WTC11 (cell line): Measurements from ENCODE around the gene RNF183. TPM values are rescaled to one million over a fixed set of nuclear protein-coding genes. Genes with fewer than 3 reads are reported as not detected.

Source experiments
- ATAC-seq: fragments of 200-7000 bp; cut with Tn5 transposase; 2 replicates; pipeline ENCODE4 v1.10.0; 2021; ENCODE audit warnings: mild to moderate bottlenecking, moderate library complexity
- CTCF ChIA-PET: fragments of 300-600 bp; sonication (Branson Sonifier 250); formaldehyde crosslinking; loops from one replicate; lab custom pipeline; 2021; ENCODE audit warnings: antibody characterized with exemption; lab: Charles Lee
- POLR2A ChIA-PET: fragments of 350-600 bp; sonication (Branson Sonifier 250); formaldehyde crosslinking; loops from one replicate; lab custom pipeline; 2021; ENCODE audit warnings: antibody characterized with exemption; lab: Charles Lee
- DNase-seq: peaks from one replicate; pipeline ENCODE4 v3.0.0; 2021; ENCODE audit warnings: low spot score
- H3K27ac Mint-ChIP-seq: 2 replicates; pipeline ENCODE4 v1.8.0; 2021; ENCODE audit warnings: mixed read lengths
- H3K27me3 Mint-ChIP-seq: 2 replicates; pipeline ENCODE4 v1.8.0; 2021; ENCODE audit warnings: low read depth, mild to moderate bottlenecking, moderate library complexity, mixed read lengths
- H3K36me3 Mint-ChIP-seq: 2 replicates; pipeline ENCODE4 v1.8.0; 2021; ENCODE audit warnings: mixed read lengths
- H3K4me1 Mint-ChIP-seq: 2 replicates; pipeline ENCODE4 v1.8.0; 2022; ENCODE audit warnings: mixed read lengths
- H3K4me3 Mint-ChIP-seq: 2 replicates; pipeline ENCODE4 v1.8.0; 2021; ENCODE audit warnings: mild to moderate bottlenecking, moderate library complexity, mixed read lengths
- H3K9me3 Mint-ChIP-seq: 2 replicates; pipeline ENCODE4 v1.8.0; 2021; ENCODE audit warnings: mixed read lengths
- ETV6 ChIP-seq: sonication (generic); formaldehyde crosslinking; IDR thresholded peaks from 2 replicates; pipeline ENCODE4 v1.8.1; 2022; ENCODE audit warnings: mild to moderate bottlenecking, missing genetic modification reagents
- FOXP1 ChIP-seq: sonication (generic); formaldehyde crosslinking; IDR thresholded peaks from 2 replicates; pipeline ENCODE4 v1.8.0; 2022; ENCODE audit warnings: missing genetic modification reagents, mild to moderate bottlenecking, moderate library complexity, borderline replicate concordance
- GTF2I ChIP-seq: fragments of 250-450 bp; sonication (Bioruptor Pico); conservative IDR thresholded peaks from 2 replicates; pipeline ENCODE4 v1.4.0; 2021; ENCODE audit warnings: mild to moderate bottlenecking
- IRF2 ChIP-seq: sonication (generic); formaldehyde crosslinking; IDR thresholded peaks from 2 replicates; pipeline ENCODE4 v1.8.0; 2022; ENCODE audit warnings: low read depth, missing genetic modification reagents, borderline replicate concordance
- JAZF1 ChIP-seq: fragments of 250-450 bp; sonication (Bioruptor Pico); IDR thresholded peaks from 2 replicates; pipeline ENCODE4 v1.9.0; 2021; ENCODE audit warnings: moderate library complexity, mild to moderate bottlenecking, inconsistent platforms
- NFATC4 ChIP-seq: fragments of 250-450 bp; sonication (Bioruptor Pico); IDR thresholded peaks from 2 replicates; pipeline ENCODE4 v1.9.0; 2021; ENCODE audit warnings: mild to moderate bottlenecking
- SP1 ChIP-seq: sonication (generic); formaldehyde crosslinking; conservative IDR thresholded peaks from 2 replicates; pipeline ENCODE4 v1.8.1; 2022; ENCODE audit warnings: missing genetic modification reagents
- ZNF423 ChIP-seq: fragments of 250-450 bp; sonication (Bioruptor Pico); IDR thresholded peaks from 2 replicates; pipeline ENCODE4 v2.1.2; 2022; ENCODE audit warnings: mild to moderate bottlenecking, moderate library complexity
- total RNA-seq: library from RNA; stranded (reverse); gene quantifications from 3 replicates; pipeline ENCODE4 v1.2.3, GENCODE V29; 2021
- TF ChIP-seq, protein P1 (sequence below): sonication (generic); formaldehyde crosslinking; IDR thresholded peaks from 2 replicates; pipeline ENCODE4 v1.8.1; 2022; ENCODE audit warnings: mild to moderate bottlenecking, moderate library complexity, missing genetic modification reagents
- TF ChIP-seq, protein P2 (sequence below): sonication (generic); formaldehyde crosslinking; IDR thresholded peaks from 2 replicates; pipeline ENCODE4 v1.8.1; 2023; ENCODE audit warnings: mild to moderate bottlenecking, missing genetic modification reagents, borderline replicate concordance
- TF ChIP-seq, protein P3 (sequence below): fragments of 250-450 bp; sonication (Bioruptor Pico); IDR thresholded peaks from 2 replicates; pipeline ENCODE4 v1.9.0; 2021; ENCODE audit warnings: mild to moderate bottlenecking
- TF ChIP-seq, protein P4 (sequence below): sonication (generic); formaldehyde crosslinking; IDR thresholded peaks from 2 replicates; pipeline ENCODE4 v1.8.1; 2023; ENCODE audit warnings: mild to moderate bottlenecking, missing genetic modification reagents
- TF ChIP-seq, protein P5 (sequence below): fragments of 250-450 bp; sonication (Bioruptor Pico); IDR thresholded peaks from 2 replicates; pipeline ENCODE4 v1.9.0; 2021; ENCODE audit warnings: mild to moderate bottlenecking, borderline replicate concordance

RNF183 gene
- total RNA-seq, 1 experiment from 2014 or later, result 0.17 TPM

DNA sequence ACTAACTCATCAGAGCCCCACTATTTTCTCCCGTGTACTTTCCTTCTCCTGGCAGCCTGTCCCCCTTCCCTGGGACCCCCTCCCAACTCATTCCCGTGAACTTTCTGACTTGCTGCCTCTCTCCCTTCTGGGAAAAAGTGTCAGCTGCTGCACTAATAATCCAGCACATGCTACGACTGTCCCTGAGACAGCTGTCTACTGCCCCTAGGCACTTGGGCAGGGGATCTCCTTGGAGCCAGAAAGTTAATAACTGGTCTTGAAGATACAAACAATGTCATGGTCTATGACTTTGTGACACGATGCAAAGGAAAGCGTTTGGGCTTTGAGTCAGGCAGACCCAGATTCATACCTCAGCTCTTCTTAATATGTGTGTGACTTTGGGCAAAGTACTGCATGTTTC, 10.1 kb upstream of the RNF183 start:
- Mint-ChIP-seq H3K4me1 (no peaks in the 10 kb centered on the region), H3K36me3 (no peaks in the 10 kb centered on the region), H3K9me3 (no peaks in the 10 kb centered on the region), H3K27ac (no peak overlapping the region), H3K4me3 (no peak overlapping the region), H3K27me3 (no peaks in the 10 kb centered on the region; the same call in 1 of the 2 replicates)
- POLR2A ChIA-PET, result no interaction called here
- TF ChIP-seq, protein P1, sequence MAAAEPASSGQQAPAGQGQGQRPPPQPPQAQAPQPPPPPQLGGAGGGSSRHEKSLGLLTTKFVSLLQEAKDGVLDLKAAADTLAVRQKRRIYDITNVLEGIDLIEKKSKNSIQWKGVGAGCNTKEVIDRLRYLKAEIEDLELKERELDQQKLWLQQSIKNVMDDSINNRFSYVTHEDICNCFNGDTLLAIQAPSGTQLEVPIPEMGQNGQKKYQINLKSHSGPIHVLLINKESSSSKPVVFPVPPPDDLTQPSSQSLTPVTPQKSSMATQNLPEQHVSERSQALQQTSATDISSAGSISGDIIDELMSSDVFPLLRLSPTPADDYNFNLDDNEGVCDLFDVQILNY (CRISPR knock-in tag), result no peak
- TF ChIP-seq ZNF423 (CRISPR knock-in tag) (no peak), SP1 (no peak), ETV6 (CRISPR knock-in tag) (no peak), FOXP1 (CRISPR knock-in tag) (no peak)
- TF ChIP-seq, protein P2, sequence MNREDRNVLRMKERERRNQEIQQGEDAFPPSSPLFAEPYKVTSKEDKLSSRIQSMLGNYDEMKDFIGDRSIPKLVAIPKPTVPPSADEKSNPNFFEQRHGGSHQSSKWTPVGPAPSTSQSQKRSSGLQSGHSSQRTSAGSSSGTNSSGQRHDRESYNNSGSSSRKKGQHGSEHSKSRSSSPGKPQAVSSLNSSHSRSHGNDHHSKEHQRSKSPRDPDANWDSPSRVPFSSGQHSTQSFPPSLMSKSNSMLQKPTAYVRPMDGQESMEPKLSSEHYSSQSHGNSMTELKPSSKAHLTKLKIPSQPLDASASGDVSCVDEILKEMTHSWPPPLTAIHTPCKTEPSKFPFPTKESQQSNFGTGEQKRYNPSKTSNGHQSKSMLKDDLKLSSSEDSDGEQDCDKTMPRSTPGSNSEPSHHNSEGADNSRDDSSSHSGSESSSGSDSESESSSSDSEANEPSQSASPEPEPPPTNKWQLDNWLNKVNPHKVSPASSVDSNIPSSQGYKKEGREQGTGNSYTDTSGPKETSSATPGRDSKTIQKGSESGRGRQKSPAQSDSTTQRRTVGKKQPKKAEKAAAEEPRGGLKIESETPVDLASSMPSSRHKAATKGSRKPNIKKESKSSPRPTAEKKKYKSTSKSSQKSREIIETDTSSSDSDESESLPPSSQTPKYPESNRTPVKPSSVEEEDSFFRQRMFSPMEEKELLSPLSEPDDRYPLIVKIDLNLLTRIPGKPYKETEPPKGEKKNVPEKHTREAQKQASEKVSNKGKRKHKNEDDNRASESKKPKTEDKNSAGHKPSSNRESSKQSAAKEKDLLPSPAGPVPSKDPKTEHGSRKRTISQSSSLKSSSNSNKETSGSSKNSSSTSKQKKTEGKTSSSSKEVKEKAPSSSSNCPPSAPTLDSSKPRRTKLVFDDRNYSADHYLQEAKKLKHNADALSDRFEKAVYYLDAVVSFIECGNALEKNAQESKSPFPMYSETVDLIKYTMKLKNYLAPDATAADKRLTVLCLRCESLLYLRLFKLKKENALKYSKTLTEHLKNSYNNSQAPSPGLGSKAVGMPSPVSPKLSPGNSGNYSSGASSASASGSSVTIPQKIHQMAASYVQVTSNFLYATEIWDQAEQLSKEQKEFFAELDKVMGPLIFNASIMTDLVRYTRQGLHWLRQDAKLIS (CRISPR knock-in tag), result no peak
- TF ChIP-seq, protein P3, sequence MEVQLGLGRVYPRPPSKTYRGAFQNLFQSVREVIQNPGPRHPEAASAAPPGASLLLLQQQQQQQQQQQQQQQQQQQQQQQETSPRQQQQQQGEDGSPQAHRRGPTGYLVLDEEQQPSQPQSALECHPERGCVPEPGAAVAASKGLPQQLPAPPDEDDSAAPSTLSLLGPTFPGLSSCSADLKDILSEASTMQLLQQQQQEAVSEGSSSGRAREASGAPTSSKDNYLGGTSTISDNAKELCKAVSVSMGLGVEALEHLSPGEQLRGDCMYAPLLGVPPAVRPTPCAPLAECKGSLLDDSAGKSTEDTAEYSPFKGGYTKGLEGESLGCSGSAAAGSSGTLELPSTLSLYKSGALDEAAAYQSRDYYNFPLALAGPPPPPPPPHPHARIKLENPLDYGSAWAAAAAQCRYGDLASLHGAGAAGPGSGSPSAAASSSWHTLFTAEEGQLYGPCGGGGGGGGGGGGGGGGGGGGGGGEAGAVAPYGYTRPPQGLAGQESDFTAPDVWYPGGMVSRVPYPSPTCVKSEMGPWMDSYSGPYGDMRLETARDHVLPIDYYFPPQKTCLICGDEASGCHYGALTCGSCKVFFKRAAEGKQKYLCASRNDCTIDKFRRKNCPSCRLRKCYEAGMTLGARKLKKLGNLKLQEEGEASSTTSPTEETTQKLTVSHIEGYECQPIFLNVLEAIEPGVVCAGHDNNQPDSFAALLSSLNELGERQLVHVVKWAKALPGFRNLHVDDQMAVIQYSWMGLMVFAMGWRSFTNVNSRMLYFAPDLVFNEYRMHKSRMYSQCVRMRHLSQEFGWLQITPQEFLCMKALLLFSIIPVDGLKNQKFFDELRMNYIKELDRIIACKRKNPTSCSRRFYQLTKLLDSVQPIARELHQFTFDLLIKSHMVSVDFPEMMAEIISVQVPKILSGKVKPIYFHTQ (CRISPR knock-in tag), result no peak
- DNase-seq (no peak), ATAC-seq (no peak)
- CTCF ChIA-PET, result no interaction called here

DNA sequence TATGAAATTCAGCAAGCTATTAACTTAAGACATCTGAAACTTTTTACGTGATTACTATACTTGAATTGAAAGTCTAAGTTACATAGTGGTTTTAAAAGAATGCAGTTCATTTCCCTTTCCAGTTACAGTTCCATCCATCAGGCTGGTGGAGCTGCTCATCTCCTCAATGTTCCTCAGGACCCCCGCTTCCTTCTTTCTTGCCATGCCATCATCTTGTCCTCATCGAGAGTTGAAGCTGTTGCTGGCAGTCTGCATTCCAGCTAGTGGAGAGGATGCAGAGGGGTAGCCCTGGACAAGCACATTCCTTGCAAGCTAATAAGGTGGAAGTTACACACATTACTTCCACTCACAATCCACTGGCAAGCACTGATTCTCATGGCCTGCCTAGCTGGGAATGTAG, 8.8 kb upstream of the RNF183 start:
- Mint-ChIP-seq H3K27me3 (no peaks in the 10 kb centered on the region), H3K27ac (no peak overlapping the region), H3K36me3 (no peaks in the 10 kb centered on the region), H3K4me1 (0 out of 2 replicates have a peak, but pooled peaks cover 3% of the 10 kb centered on the region), H3K4me3 (no peak overlapping the region), H3K9me3 (no peaks in the 10 kb centered on the region)
- no peak for TF ChIP-seq IRF2 (CRISPR knock-in tag)
- no peak for TF ChIP-seq JAZF1 (CRISPR knock-in tag)
- TF ChIP-seq, protein P4, sequence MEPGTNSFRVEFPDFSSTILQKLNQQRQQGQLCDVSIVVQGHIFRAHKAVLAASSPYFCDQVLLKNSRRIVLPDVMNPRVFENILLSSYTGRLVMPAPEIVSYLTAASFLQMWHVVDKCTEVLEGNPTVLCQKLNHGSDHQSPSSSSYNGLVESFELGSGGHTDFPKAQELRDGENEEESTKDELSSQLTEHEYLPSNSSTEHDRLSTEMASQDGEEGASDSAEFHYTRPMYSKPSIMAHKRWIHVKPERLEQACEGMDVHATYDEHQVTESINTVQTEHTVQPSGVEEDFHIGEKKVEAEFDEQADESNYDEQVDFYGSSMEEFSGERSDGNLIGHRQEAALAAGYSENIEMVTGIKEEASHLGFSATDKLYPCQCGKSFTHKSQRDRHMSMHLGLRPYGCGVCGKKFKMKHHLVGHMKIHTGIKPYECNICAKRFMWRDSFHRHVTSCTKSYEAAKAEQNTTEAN, result no peak
- DNase-seq (no peak), ATAC-seq (no peak)
- ChIA-PET POLR2A (no interaction called here), CTCF (interaction anchor here (1.1 to 1.4 kb wide), 2 partner anchors 28 to 37 kb away, joined by 3 read pairs; partner anchors contain the start of genes CDC26 and WDR31)

DNA sequence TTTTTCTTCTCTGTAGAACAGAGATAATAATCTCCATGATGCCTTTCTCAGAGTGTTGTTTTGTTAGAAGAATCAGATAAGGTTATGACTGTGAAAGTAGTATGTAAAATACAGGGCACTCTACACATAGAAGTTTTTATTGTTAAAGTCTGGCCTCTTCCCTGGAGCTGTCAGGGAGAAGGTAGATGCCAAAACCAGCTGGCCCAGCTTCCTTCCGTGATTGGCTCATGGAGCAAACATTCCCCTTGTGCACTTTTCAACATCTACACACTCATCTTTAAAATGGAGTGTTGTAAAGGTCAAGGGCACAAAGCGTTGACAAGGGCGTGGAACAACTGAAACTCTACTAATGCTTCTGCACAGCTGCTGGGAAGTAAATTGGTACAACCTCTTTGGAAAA, 7.4 kb upstream of the RNF183 start:
- POLR2A ChIA-PET, result no interaction called here
- CTCF ChIA-PET, result interaction anchor here (0.8 to 1.3 kb wide), 4 partner anchors 14 to 348 kb away, joined by 3 to 4 read pairs (median 3); partner anchors contain the start of gene ALAD
- no peak for ATAC-seq
- TF ChIP-seq, protein P5, sequence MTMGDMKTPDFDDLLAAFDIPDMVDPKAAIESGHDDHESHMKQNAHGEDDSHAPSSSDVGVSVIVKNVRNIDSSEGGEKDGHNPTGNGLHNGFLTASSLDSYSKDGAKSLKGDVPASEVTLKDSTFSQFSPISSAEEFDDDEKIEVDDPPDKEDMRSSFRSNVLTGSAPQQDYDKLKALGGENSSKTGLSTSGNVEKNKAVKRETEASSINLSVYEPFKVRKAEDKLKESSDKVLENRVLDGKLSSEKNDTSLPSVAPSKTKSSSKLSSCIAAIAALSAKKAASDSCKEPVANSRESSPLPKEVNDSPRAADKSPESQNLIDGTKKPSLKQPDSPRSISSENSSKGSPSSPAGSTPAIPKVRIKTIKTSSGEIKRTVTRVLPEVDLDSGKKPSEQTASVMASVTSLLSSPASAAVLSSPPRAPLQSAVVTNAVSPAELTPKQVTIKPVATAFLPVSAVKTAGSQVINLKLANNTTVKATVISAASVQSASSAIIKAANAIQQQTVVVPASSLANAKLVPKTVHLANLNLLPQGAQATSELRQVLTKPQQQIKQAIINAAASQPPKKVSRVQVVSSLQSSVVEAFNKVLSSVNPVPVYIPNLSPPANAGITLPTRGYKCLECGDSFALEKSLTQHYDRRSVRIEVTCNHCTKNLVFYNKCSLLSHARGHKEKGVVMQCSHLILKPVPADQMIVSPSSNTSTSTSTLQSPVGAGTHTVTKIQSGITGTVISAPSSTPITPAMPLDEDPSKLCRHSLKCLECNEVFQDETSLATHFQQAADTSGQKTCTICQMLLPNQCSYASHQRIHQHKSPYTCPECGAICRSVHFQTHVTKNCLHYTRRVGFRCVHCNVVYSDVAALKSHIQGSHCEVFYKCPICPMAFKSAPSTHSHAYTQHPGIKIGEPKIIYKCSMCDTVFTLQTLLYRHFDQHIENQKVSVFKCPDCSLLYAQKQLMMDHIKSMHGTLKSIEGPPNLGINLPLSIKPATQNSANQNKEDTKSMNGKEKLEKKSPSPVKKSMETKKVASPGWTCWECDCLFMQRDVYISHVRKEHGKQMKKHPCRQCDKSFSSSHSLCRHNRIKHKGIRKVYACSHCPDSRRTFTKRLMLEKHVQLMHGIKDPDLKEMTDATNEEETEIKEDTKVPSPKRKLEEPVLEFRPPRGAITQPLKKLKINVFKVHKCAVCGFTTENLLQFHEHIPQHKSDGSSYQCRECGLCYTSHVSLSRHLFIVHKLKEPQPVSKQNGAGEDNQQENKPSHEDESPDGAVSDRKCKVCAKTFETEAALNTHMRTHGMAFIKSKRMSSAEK (CRISPR knock-in tag), result no peak
- TF ChIP-seq, protein P2 (CRISPR knock-in tag), result no peak
- TF ChIP-seq NFATC4, result no peak
- TF ChIP-seq GTF2I, result no peak
- TF ChIP-seq ETV6 (CRISPR knock-in tag), result no peak

More for the DNA sequence above, 7.4 kb upstream of the RNF183 start:
- Mint-ChIP-seq H3K27ac (no peak overlapping the region), H3K9me3 (no peaks in the 10 kb centered on the region), H3K27me3 (no peaks in the 10 kb centered on the region), H3K36me3 (no peaks in the 10 kb centered on the region), H3K4me3 (no peak overlapping the region), H3K4me1 (0 out of 2 replicates have a peak, but pooled peaks cover 3% of the 10 kb centered on the region)
- DNase-seq, result no peak
